Skin of body (tissue), 2 donors: Measurements from ENCODE around the gene COL19A1. TPM values are rescaled to one million over a fixed set of nuclear protein-coding genes. Genes with fewer than 3 reads are reported as not detected.
"Not testable (repeated sequence)": the region's sequence is repeated elsewhere in the genome, so short reads cannot be mapped to it uniquely, and the experiment has no call there.

Source experiments
- DNase-seq: peaks from one replicate; lab custom pipeline; 2025; lab: John Stamatoyannopoulos, UW
- total RNA-seq: library from RNA; depleted of rRNA; stranded (reverse); fragments of >200 nt; gene quantifications from one replicate; pipeline ENCODE4 v1.2.3, GENCODE V29; 2014

COL19A1 gene
- total RNA-seq, 1 donor from 2014 or later, result 2.3 TPM

GRCh38 chr6:69900869-69901268 is 34.5 kb downstream of the COL19A1 start:
- no peak for DNase-seq

- DNase-seq, result no peak
Observed at GRCh38 chr6:69901361-69901760, 35.0 kb downstream of the COL19A1 start.

- DNase-seq, result no peak
Observed at GRCh38 chr6:69907981-69908498, 41.7 kb downstream of the COL19A1 start.

GRCh38 chr6:69913361-69913760 is 47.0 kb downstream of the COL19A1 start:
- DNase-seq, result no peak

- peak; percentile 6 for DNase-seq
Observed at GRCh38 chr6:69914015-69914485, 47.7 kb downstream of the COL19A1 start.

GRCh38 chr6:69915346-69915745 is 49.0 kb downstream of the COL19A1 start:
- no peak for DNase-seq

- DNase-seq, result no peak
Observed at GRCh38 chr6:69917834-69918233, 51.5 kb downstream of the COL19A1 start.

- DNase-seq, result no peak
Observed at GRCh38 chr6:69918813-69919475, 52.6 kb downstream of the COL19A1 start.

GRCh38 chr6:69921066-69921465 is 54.7 kb downstream of the COL19A1 start:
- not testable (repeated sequence) for DNase-seq

- DNase-seq, result not testable (repeated sequence)
Observed at GRCh38 chr6:69921611-69922010, 55.3 kb downstream of the COL19A1 start.

GRCh38 chr6:69926745-69927144 is 60.4 kb downstream of the COL19A1 start:
- no peak for DNase-seq

GRCh38 chr6:69933239-69933638 is 66.9 kb downstream of the COL19A1 start:
- no peak for DNase-seq

- no peak for DNase-seq
Observed at GRCh38 chr6:69935079-69935478, 68.7 kb downstream of the COL19A1 start.

GRCh38 chr6:69936674-69937363 is 70.5 kb downstream of the COL19A1 start:
- no peak for DNase-seq

- no peak for DNase-seq
Observed at GRCh38 chr6:69937402-69938136, 71.2 kb downstream of the COL19A1 start.

GRCh38 chr6:69942485-69942884 is 76.1 kb downstream of the COL19A1 start:
- DNase-seq, result no peak

GRCh38 chr6:69945192-69945591 is 78.8 kb downstream of the COL19A1 start:
- no peak for DNase-seq

- DNase-seq, result no peak
Observed at GRCh38 chr6:69948479-69949114, 82.2 kb downstream of the COL19A1 start.

GRCh38 chr6:69953491-69953890 is 87.1 kb downstream of the COL19A1 start:
- DNase-seq, result no peak

- DNase-seq, result no peak
Observed at GRCh38 chr6:69954733-69955132, 88.4 kb downstream of the COL19A1 start.

- no peak for DNase-seq
Observed at GRCh38 chr6:69957985-69958559, 91.7 kb downstream of the COL19A1 start.
